Suppressor macrophage (primary cell): ENCODE data around the gene LRRC7.

ENCODE experiments used
- DNase-seq, 4 experiments: peaks; one replicate each; pipeline ENCODE4 v3.0.0-alpha.2; 2020 to 2022

The LRRC7 gene

DNA sequence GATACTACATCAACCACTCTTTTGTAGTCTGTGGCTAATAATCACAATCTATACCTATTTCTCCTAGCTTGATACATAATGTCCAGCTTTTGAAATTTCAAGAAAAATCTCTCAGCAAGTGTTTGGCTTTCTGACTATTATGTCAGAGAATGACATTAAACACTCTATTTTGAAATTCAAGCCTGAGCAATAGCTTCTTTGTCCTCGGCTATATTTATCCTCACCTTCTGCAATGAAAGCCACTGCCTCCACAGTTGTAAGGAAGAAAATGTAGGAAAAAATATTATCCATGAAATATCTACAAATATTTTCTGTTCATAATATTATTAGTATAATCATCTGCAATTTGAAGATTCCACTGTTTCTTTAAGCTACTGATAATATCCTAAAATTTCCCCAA is 22.1 kb downstream of the LRRC7 start:
- no peak for DNase-seq

DNA sequence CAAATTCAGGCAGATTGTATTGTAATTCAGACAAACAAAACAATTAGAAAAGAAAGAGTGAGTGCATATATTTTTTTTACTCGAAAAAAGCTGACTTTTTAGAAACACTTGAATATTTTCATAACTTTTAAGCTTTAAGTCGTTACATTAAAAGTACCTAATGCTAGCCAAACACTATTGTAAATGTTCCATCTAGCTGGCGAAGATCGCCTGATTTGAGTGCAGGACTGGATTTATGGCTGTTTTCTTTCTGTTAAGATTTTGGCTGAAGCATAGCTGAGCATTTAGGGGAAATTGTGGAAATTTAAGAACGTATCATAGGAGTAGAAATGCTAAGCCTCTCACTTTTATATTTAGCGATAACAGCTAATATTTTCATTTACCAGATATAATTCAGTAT is 24.6 kb downstream of the LRRC7 start:
- DNase-seq, result no peak

DNA sequence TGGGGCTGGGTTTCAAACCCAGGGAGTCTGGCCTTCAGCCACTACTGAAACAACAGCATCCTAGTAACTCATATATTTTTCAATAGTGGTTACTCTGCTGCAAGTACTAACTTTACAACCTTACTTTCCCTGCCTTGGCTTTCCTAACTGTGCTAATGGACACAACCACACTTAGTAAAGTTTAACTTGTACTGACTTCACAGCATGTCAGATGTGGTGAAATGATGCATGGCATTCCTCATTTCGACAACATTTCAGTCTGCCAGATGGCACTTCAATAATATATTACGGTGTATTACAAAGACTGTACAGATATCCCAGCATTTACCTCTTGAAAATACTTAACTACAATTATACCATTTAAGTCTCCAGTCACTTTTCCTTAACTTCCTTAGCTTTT is 27.8 kb downstream of the LRRC7 start:
- no peak for DNase-seq

DNA sequence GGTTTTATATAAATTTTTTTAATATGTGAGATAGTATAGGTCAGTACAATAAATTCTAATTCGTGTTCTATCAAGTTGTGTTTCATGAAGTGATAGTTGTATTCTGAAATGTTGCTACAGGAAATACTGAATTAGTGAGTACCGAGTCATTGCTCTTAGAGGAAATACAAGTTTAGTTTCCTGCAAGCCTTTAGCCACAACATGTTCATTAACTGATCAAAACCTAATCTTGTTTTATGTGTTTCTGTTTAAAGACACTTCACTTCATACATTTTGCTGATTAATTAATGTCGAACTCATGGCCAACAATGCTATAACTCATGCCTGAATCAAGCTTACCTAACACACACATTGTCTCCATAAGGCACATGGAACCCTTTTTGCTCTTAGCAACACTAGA is 43.6 kb downstream of the LRRC7 start:
- DNase-seq, result no peak

DNA sequence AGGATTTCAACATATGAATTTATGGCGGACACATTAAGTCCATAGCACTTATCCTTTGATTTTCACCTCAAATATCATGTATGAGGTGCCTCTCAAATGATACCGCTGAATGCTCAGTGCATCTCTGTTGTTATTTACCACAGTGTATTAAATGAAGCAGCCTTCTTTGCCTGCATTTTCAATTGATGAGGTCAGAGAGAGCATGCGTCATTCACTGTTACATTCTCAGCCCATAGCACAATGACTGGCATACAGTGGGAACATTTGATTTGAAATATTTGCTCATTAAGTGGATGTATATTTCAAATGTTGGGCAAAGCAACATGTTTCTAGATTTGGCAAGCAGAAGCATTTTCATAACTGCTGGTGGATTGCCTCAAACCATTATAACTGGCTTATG is 45.7 kb downstream of the LRRC7 start:
- no peak for DNase-seq

DNA sequence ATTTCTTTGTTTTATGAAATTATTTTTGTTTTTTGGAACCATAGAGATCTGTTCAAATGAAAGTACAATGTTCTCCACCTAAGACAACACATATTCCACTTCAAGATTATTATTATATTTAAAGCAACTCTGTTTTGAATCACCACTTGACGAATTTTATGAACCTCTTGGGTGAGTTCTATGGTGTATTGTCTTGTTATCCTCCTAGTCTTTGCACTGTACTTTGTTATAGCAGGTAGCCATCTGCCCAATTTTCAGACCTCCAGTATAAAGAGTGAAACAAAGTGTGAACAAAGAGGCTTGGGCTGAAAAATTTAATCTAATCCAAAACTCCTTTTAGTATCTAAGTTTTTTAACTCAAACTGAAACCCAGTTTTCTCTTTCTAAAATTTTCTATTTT is 71.0 kb downstream of the LRRC7 start:
- no peak for DNase-seq

DNA sequence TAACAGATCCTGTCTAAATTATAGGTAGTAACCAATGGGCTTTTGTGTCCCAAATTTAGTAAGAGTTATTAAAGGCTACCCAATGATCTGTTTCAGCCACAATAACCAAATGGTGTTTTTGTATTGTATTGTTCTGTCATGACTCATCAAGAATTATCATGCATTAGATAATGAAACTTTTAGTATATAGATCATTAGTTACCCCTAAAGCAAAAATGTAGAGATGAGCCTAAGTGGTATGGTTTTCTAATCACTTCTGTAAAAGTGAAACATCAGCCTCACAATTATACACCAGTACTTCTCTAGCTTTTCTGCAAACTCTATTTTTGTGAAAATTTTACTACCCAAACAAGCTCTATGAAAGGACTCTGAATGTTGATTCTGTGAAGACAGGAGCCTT is 71.4 kb downstream of the LRRC7 start:
- no peak for DNase-seq

DNA sequence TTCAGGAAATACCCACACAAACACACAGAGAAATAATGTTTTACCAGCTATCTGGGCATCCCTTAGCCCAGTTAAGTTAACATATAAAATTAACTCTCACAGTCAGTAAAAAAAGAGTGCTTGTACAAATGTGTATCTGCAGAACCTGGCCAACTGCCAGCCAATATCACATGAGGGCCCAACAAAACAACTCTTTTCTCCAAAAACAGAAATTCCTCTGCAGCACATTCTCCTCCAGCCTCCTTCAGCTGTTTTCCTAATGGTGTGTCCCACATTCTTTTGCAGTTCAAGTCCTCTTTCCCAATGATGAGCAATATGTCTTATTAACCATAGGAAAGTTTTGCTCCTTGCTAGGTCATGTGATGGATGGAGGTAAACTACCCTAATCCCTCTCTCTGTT is 75.5 kb downstream of the LRRC7 start:
- DNase-seq, result no peak

DNA sequence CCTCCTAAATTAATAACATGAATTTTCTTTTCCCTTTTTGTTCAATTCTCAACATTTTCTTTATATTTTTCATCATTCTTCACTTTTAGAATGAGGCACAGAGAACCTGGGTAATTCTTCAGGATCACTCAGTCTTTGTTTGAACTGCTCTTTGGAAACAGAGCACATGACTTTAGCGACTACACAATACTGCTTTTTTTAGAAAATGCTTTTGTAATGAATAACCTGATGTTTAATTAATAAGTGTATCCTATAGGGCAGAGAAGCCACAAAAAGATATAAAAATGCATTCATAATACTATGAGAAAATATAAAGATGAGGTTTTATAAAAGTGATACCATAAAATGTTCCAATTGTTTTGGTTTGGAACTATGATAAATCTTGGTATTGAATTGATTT is 77.8 kb downstream of the LRRC7 start:
- no peak for DNase-seq

DNA sequence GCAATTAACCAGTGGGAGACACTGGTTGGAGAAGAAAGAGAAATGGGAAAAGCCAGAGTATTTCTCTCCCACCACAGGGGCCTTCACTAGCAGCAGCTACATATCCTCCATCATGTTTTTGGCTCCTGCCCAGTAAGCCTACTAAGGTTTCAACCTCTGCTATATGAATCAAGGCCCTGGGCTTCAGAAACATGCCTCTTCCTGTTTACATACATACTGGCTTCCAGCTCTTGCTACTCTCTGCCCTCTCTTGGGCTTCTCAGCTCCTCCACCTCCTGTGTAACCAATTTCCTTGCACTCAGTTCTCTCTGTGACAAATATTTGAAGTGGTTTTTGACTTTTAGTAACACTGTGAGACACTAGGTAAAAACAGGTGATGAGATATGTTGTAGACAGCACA is 80.8 kb downstream of the LRRC7 start:
- no peak for DNase-seq

DNA sequence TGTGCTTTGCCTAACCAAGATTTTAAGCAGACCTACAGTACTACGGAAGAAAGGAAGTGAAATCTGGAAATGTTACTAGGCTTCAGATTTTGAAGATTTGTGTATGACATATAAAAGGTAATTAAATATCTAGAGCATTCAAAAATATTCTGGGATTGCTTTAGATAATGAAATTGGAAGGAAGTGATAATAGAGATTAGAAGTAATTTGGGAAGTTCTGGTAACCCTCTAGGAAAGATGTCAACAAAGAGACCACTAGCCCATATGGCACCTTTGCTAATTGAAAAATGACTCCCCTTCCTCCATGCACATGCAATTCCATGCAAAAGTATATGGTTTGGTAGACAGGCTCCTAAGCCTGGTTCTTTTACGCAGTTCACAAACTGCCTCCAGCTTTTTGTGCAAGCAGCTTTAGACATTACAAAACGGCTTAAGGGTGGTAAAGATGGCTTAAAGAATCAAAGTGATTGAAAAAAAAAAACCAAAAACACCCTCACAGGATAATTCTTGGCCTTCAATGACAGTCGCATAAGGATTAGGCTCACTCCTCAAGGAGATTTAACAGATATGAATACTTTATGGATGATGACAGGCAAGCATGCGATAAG is 81.8 kb downstream of the LRRC7 start:
- DNase-seq, result no peak

DNA sequence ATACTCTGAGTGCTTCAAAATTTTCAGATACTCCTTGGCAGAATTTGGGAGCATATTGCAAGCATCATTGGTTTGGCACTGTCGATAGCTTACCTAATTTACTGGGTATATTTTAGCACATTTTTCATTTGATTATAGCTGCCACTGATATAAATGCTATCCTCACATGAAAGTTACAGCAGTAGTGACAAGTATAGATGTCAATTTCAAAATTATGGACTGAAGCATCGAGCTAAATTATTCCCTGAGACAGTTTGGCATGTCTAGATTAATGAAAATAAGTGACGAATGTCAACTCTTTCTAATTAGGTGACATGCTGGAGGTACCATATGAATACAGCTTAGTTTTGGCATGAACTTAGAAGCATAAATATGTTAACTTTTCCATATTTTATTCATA is 83.1 kb downstream of the LRRC7 start:
- no peak for DNase-seq

DNA sequence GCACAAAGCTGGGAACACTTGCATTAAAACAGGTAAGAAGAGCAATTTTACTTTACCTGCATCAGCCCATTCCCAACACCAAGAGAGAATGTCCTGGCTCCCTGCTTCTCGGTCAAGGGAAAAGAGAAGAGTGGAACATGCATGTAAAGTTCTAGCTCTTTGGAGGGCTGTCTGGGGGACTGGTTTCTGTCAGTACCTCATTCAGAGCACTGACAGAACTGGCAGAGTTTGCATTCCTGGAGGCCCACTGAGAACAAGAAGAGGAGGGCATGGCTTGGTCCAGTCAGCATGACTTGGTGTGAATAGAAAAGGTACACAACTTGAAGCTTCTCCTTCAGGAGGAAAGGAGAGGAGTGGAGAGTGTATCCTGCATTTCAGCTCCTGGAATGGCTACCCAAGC is 83.9 kb downstream of the LRRC7 start:
- no peak for DNase-seq

DNA sequence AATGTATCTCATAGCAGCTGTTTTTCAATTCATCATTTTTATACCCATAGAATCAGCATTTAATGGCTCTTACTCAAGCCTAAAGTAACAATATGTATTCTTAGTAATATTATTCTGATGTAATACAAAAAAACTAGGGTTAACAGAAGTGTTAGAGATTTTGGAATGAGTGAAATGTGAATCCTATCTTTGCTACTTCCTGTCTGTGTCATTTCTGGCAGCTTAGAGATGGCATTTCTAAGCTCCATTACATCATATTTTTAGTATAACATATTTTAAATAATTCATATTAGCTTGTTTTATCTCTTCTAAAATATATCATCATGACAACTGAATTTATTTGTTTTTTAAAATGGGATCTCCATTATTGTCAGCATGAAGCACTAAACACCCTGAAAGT is 90.2 kb downstream of the LRRC7 start:
- no peak for DNase-seq

DNA sequence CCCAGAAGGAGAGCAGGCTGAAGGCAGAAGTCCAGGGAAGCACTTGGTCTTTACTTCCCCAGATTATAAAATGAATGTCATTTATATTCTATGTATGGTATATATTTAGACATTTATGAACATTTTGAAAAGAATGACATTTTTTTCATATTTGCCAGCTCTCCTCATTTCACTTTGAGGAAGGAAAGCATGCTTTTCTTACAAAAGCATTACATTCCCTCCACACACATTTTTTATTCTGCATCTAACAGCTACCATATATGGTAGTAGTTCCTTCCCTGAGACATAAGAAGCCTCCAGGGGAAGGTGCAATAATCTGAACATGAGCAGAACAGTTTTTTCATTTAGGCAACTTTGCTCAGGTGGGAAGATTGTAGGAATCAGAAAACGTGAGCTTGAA is 94.0 kb downstream of the LRRC7 start:
- no peak for DNase-seq

DNA sequence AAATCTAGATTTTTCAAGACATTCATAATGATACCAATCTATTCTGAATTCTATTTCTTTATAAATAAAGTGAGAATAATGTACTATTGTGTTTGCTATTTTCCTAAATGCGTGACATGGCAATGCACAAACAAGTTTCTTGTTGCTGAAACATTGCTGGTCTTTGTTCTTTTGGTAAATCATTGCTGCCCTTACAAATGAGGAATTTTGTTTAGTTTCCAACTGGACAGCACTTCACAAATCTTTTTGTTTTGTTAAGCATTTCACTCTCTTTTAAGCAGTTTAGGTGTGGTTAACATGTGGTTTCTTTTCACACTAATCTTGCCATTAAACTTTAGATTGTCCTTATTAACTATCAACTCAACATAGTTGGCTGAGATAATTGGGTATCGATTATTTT is 94.6 kb downstream of the LRRC7 start:
- no peak for DNase-seq

DNA sequence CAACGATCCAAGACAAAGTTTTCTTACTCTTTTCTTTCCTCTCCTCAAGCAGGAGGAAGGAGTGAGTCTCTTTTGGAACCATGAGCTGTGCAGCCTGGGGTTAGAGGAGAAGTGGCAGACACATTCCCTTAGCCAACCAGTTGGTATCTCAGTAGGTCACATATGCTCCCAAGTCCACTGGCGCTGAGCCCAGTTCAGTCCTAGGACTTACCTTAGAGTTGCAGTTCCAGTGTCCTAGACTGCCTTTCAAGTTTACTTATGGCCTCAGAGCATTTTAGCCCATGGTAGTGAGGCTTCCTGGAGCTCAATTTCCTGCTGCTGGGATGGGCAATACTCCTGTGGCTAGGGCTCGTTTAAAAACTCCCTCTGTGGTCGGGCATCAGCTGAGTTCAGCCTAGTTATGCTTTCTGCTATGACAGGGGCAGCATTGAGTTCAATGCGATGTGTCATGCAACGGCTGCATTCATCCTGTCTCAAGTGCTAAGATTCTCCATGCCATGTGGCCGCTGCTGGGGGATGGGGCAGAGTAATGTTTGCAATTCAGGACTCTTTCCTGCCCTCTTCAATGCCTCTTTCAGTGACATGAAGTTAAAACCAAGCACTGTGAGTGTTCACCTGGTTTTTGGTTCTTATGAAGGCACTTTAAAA is 103.8 kb downstream of the LRRC7 start:
- no peak for DNase-seq

DNA sequence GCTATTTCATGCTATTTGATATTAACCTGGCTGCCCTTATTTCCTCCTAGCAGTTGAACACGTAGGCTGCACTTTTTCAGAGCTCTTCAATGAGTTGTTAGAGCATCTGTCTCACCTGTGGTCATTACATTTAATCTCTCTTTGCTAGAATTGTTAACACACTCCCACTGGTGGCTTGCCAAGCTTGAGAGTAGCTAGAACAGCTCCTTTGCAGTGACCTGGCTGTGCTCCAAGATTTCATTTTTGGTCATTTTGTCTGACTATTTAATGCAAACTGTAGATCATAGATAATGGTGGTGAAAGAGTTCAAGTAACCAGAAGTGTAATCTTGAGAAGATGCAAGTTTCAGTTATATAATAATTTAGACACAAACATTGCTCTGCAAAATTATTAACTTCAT is 105.6 kb downstream of the LRRC7 start:
- no peak for DNase-seq

DNA sequence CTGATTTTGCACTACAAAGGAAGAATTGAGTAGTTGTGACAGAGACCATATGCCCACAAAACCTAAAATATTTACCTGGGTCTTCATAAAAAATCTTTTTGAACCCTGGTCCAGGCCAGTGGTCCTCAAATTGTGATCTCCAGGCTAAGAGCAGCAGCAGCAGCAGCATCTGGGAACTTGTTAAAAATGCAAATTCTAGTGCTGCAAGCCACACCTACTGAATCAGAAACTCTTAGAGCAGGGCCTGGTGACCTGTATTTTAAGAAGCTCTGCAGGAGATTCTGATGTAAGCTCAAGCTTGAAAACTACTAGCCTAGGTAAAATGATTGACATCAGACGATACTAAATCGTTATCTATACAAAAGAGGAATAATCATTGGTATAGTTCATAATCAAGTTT is 112.2 kb downstream of the LRRC7 start:
- DNase-seq, result no peak

DNA sequence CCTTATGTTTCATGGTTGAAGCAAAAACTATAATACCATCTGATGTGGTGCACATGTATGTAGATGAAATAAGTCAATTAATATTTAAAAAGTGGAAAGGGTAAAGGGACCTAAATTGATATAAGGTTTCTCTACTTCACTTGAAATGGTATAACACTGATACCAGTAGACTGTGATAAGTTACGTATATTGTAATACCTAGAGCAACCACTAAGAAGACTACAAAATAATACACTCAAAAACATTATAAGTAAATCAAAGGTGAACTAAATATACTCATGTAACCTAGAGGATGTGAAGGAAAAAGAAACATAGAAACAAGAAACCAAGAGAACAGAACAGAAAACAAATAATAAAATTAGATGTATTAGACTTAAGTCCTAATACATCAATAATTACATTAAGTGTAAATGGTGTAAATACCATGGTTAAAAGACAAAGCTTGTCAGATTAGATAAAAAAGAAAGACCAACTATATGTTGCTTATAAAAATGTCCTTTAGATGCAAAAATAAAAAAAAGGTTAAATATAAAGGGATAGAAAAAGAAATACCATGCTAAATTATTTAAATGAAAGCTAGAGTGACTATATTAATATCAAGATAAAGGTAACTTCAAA is 118.8 kb downstream of the LRRC7 start:
- no peak for DNase-seq

DNA sequence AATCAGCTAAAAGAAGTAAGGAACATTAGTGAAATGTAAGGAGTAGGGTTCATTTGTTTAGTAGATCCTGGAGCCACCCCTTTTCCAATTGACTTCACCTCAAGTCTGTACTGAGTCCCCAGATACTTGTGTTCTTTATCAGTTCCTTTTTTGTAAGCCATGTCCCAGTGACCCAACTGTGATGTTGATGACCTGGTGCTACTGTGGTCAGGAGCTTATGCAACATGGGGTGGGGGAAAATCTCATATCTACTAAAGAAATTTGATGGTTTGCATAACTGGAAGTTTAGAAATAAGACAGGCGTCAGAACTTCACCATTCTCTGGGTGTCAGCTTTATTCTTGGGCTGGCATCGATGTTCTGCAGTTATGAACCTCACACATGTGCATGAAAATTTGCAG is 120.5 kb downstream of the LRRC7 start:
- DNase-seq, result peak; percentile 19 to 63 (median 48)

DNA sequence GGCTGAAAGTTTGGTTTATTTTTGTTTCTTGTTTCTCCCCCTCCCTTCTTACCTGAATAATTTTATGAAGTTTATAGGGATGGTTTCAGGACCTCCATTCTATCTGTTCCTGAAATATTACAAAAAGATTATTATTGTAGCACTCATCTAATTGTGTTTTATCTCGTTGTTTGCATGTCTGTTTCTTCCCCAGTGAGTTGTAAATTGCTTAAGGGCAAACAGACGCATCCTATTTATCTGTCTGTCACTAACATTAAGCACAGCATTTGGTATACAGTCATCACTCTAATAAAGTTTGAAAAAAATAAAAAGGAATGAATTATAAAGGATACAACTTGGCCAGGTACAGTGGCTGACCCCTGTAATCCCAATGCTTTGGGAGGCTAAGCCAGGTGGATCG is 123.5 kb downstream of the LRRC7 start:
- DNase-seq, result no peak

DNA sequence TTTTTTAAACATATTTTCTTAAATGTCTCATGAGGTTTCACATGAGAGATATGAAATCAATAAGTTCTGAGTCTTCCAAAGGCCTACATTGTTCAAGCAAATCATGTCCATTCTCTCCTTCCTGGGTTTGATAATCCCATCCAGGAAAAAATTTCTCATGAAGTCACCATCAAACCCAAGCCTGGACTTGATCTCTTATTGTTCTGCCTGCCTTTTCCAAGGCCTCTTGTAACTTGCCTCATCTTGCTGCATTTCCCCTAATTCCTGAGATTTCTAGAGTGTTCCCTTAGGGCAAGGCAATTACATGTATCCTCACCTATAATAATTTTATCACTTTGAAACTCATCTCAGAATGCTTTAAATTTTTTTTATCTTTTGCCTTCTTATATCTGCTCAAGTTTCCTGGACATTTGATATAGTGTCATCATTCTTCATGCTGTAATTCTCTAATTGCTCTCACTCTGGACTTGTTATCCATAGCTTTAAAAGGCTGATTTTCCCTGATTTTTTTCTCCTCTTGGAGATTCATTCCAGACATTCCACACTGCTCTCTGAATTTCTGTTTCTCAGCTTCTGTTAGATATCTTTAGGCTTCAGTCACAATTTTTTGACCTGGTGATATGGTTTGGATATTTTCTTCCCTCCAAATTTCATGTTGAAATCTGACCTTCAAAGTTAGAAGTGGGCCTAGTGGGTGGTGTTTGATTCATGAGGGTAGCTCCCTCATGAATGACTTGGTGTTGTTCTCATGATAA is 126.4 kb downstream of the LRRC7 start:
- DNase-seq, result no peak

DNA sequence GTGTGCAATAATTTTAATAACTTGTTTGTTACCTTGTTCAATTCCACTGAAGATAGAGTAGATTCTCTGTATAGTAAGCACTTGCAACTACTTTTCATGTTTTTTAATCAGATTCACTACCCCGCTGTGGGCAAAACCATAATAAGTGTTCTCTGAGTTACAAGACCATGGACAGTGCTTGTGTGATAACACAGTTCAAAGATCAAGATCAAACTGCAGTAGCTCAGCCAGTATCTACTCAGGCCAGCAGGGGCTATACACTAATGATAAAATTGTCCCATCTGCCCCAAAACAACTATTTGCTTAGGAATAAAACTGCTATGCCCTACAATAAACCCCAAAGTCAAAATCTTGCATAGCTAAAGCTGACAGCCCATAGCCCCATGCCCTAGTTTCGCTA is 129.6 kb downstream of the LRRC7 start:
- no peak for DNase-seq
